ENCODE data around the gene SLC5A2.
"Not testable (repeated sequence)": the region's sequence is repeated elsewhere in the genome, so short reads cannot be mapped to it uniquely, and the experiment has no call there.

The SLC5A2 gene

GRCh38 chr16:31536804-31537361 lies 54.0 kb downstream of the SLC5A2 start:
- TF ChIP-seq CTCF (IDR thresholded peaks at IDR 0.05; ENCODE audit: low read depth, low read length), result no peak
- no peak overlapping the region for H3K4me3 ChIP-seq (replicated peaks in 1 of 2; ENCODE audit: low read depth in 2 of 2, low read length in 2 of 2)
- no peak for DNase-seq (ENCODE audit: low read depth in 2 of 2)

- no peak for DNase-seq (ENCODE audit: low read depth in 2 of 2)
- no peak for TF ChIP-seq CTCF (IDR thresholded peaks at IDR 0.05; ENCODE audit: low read depth, low read length)
- no peak overlapping the region for H3K4me3 ChIP-seq (replicated peaks in 1 of 2; ENCODE audit: low read depth in 2 of 2, low read length in 2 of 2)
Observed at GRCh38 chr16:31537362-31538242, 54.7 kb downstream of the SLC5A2 start.

DNA sequence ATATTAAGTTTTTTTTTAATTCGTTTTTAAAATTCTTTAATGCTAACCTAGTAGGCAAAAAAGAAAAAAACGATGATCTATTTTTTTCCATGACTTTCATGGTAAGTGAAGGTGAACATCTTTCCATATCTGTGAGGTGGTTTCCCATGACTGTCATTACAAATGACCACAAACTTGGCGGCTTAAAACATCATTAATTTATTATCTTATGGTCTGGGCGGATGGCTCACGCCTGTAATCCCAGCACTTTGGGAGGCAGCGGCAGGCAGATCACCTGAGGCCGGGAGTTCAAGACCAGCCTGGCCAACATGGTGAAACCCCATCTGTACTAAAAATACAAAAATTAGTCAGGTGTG lies 55.3 kb downstream of the SLC5A2 start:
- not testable (repeated sequence) for DNase-seq (ENCODE audit: low read depth in 2 of 2); H3K4me3 ChIP-seq (replicated peaks in 1 of 2; ENCODE audit: low read depth in 2 of 2, low read length in 2 of 2)

GRCh38 chr16:31539762-31540161 lies 56.8 kb downstream of the SLC5A2 start:
- not testable (repeated sequence) for DNase-seq (ENCODE audit: low read depth in 2 of 2); H3K4me3 ChIP-seq (replicated peaks in 1 of 2; ENCODE audit: low read depth in 2 of 2, low read length in 2 of 2)
